K562 (cell line): ENCODE data around the gene BMP6. TPM values are rescaled to one million over a fixed set of nuclear protein-coding genes. Genes with fewer than 3 reads are reported as not detected.

Source experiments
- ATAC-seq: fragments of 200-7000 bp; cut with Tn5 transposase; 3 replicates; pipeline ENCODE4 v1.9.1; 2020; ENCODE audit warnings: moderate library complexity
- BruUV-seq: library from RNA; stranded (reverse); fragments of 400-500 nt; replicated peaks from 2 replicates; lab custom pipeline; 2021; lab: Mats Ljungman, UMichigan
- CTCF ChIA-PET: fragments of 300-600 bp; formaldehyde crosslinking; extraction: SDS; loops from one replicate; lab custom pipeline; 2021; ENCODE audit warnings: low intra/inter-chr PET ratio; lab: Yijun Ruan, JAX
- POLR2A ChIA-PET: fragments of 300-600, 350-650 bp; sonication (Branson Sonifier 250); formaldehyde crosslinking; extraction: SDS; loops from one replicate; lab custom pipeline; 2021; ENCODE audit warnings: antibody characterized with exemption, inconsistent platforms; lab: Yijun Ruan, JAX
- DNase-seq, 4 experiments: peaks; one replicate each; pipeline versions ENCODE4 v3.0.0 to v3.0.0-alpha.2; 2011 to 2018; ENCODE audit warnings: low spot score in 3 of 4, mixed read lengths in 3 of 4; ENCODE audit errors: extremely low read depth in 1 of 4
- FAIRE-seq: peaks from 2 replicates; lab custom pipeline; 2011; peaks lifted over from hg19 to GRCh38; lab: Jason Lieb, UNC
- H2AFZ ChIP-seq: 2 replicates; pipeline ENCODE4 v1.6.0; 2011; ENCODE audit warnings: low read depth, low read length, control low read depth, inconsistent platforms
- H3K27ac ChIP-seq: fragments of 200-600 bp; 3 replicates; pipeline ENCODE4 v1.8.0; 2011; ENCODE audit warnings: low read depth, mild to moderate bottlenecking, control low read depth, inconsistent platforms, low read length, moderate library complexity, mixed read lengths; ENCODE audit errors: extremely low read depth
- H3K27me3 ChIP-seq, 2 experiments: fragments of 300-600 bp in 1 of 2; 2 replicates in 1 of 2; 3 replicates in 1 of 2; pipeline versions ENCODE4 v1.6.0 to v1.8.0; 2011; ENCODE audit warnings: inconsistent platforms in 2 of 2, low read length in 2 of 2, mild to moderate bottlenecking in 1 of 2, mixed read lengths in 1 of 2, moderate library complexity in 1 of 2; ENCODE audit not compliant: control insufficient read depth in 2 of 2, insufficient read depth in 2 of 2
- H3K36me3 ChIP-seq: fragments of 300-600 bp; 3 replicates; pipeline ENCODE4 v1.8.0; 2011; ENCODE audit warnings: mild to moderate bottlenecking, low read length, inconsistent platforms; ENCODE audit not compliant: control insufficient read depth, insufficient read depth
- H3K4me1 ChIP-seq, 2 experiments: fragments of 200-600 bp in 1 of 2; replicated peaks in 1 of 2; 2 replicates in 1 of 2; 3 replicates in 1 of 2; pipeline versions ENCODE4 v1.5.1 to v1.8.0; 2011; ENCODE audit warnings: inconsistent platforms in 2 of 2, low read length in 2 of 2, mild to moderate bottlenecking in 1 of 2, mixed read lengths in 1 of 2, moderate library complexity in 1 of 2; ENCODE audit not compliant: control insufficient read depth in 2 of 2, insufficient read depth in 2 of 2
- H3K4me2 ChIP-seq: 2 replicates; pipeline ENCODE4 v1.6.1; 2011; ENCODE audit warnings: low read length, control low read depth, inconsistent platforms, mixed read lengths; ENCODE audit not compliant: insufficient read depth
- H3K4me3 ChIP-seq: fragments of 200-600 bp; sonication (generic), shearing (Covaris generic); 2 replicates; pipeline ENCODE4 v1.5.1; 2016; ENCODE audit warnings: control low read depth, inconsistent platforms
- H3K79me2 ChIP-seq: fragments of 200-600 bp; 3 replicates; pipeline ENCODE4 v1.8.0; 2011; ENCODE audit warnings: low read length, inconsistent platforms; ENCODE audit not compliant: control insufficient read depth, insufficient read depth
- H3K9ac ChIP-seq, 2 experiments: 2 replicates each; pipeline versions ENCODE4 v1.6.0 to v1.6.1; 2011; ENCODE audit warnings: low read depth in 2 of 2, low read length in 2 of 2, control low read depth in 1 of 2, inconsistent platforms in 1 of 2, mild to moderate bottlenecking in 1 of 2, mixed read lengths in 1 of 2; ENCODE audit not compliant: insufficient read depth in 1 of 2
- H3K9me1 ChIP-seq: one replicate; pipeline ENCODE4 v1.6.0; 2011; ENCODE audit warnings: inconsistent platforms, mild to moderate bottlenecking, low read length, moderate library complexity; ENCODE audit not compliant: control insufficient read depth, insufficient read depth
- H3K9me3 ChIP-seq: replicated peaks from 2 replicates; pipeline ENCODE4 v1.5.1; 2011; ENCODE audit warnings: low read depth, low read length, inconsistent platforms; ENCODE audit not compliant: control insufficient read depth, insufficient read depth
- H4K20me1 ChIP-seq: replicated peaks from 2 replicates; pipeline ENCODE4 v1.6.1; 2011; ENCODE audit warnings: low read length, inconsistent platforms, mixed read lengths; ENCODE audit not compliant: control insufficient read depth, insufficient read depth
- CBFA2T2 ChIP-seq: fragments of 450-650 bp; conservative IDR thresholded peaks from 2 replicates; pipeline ENCODE4 v1.6.1; 2017; ENCODE audit warnings: mild to moderate bottlenecking
- COPS2 ChIP-seq: fragments of 450-650 bp; conservative IDR thresholded peaks from 2 replicates; pipeline ENCODE4 v1.6.1; 2016; ENCODE audit warnings: mild to moderate bottlenecking, moderate library complexity
- EP300 ChIP-seq: IDR thresholded peaks from 2 replicates; pipeline ENCODE4 v1.6.1; 2012; ENCODE audit warnings: low read length, improper control_type of control experiment
- EP400 ChIP-seq: fragments of 450-650 bp; IDR thresholded peaks from 2 replicates; pipeline ENCODE4 v1.6.1; 2017; ENCODE audit warnings: antibody characterized with exemption, mild to moderate bottlenecking, moderate library complexity
- FOSL1 ChIP-seq: fragments of 200-800 bp; sonication (Bioruptor generic); conservative IDR thresholded peaks from 2 replicates; pipeline ENCODE4 v1.6.1; 2016; ENCODE audit warnings: missing genetic modification characterization, missing compliant biosample characterization
- GABPB2 ChIP-seq: fragments of 250-450 bp; sonication (Bioruptor Pico); conservative IDR thresholded peaks from 2 replicates; pipeline ENCODE4 v1.5.1; 2021; ENCODE audit warnings: mild to moderate bottlenecking
- GATA2 ChIP-seq: sonication (generic); formaldehyde crosslinking; IDR thresholded peaks from 2 replicates; pipeline ENCODE4 v1.4.0; 2020; ENCODE audit warnings: mild to moderate bottlenecking, missing genetic modification reagents
- KAT7 ChIP-seq: sonication (generic); formaldehyde crosslinking; IDR thresholded peaks from 2 replicates; pipeline ENCODE4 v1.8.0; 2022; ENCODE audit warnings: missing genetic modification reagents, mild to moderate bottlenecking, borderline replicate concordance
- MYNN ChIP-seq, 2 experiments: sonication (generic); formaldehyde crosslinking in 1 of 2; IDR thresholded peaks; 2 replicates each; pipeline versions ENCODE4 v1.5.0 to v1.6.1; 2016 to 2020; ENCODE audit warnings: antibody characterized with exemption in 1 of 2, missing genetic modification reagents in 1 of 2
- NEUROD1 ChIP-seq: fragments of 150-350 bp; IDR thresholded peaks from 2 replicates; pipeline ENCODE4 v1.6.1; 2014; ENCODE audit warnings: borderline replicate concordance, low read length, low read depth; ENCODE audit not compliant: partially characterized antibody
- NFIC ChIP-seq: fragments of 450-650 bp; IDR thresholded peaks from 2 replicates; pipeline ENCODE4 v1.6.1; 2017; ENCODE audit warnings: mild to moderate bottlenecking, inconsistent platforms
- NR2C1 ChIP-seq, 2 experiments: fragments of 450-650 bp; IDR thresholded peaks; 2 replicates each; pipeline ENCODE4 v1.6.1; 2017; ENCODE audit warnings: mild to moderate bottlenecking in 2 of 2, antibody characterized with exemption in 1 of 2, inconsistent platforms in 1 of 2, missing compliant biosample characterization in 1 of 2, missing genetic modification characterization in 1 of 2
- NR4A1 ChIP-seq, 2 experiments: fragments of 250-450 bp in 1 of 2; fragments of 450-650 bp in 1 of 2; sonication (Bioruptor Pico) in 1 of 2; IDR thresholded peaks; 2 replicates each; pipeline versions ENCODE4 v1.4.0 to v1.6.1; 2016 to 2020; ENCODE audit warnings: mild to moderate bottlenecking in 2 of 2, missing compliant biosample characterization in 1 of 2, missing genetic modification characterization in 1 of 2, moderate library complexity in 1 of 2
- RERE ChIP-seq: sonication (generic); formaldehyde crosslinking; IDR thresholded peaks from 2 replicates; pipeline ENCODE4 v1.8.0; 2023; ENCODE audit warnings: missing genetic modification reagents, mild to moderate bottlenecking, borderline replicate concordance
- SRSF1 ChIP-seq: fragments of 200-400 bp; formaldehyde crosslinking; IDR thresholded peaks from 2 replicates; pipeline ENCODE4 v1.6.1; 2017; ENCODE audit warnings: mild to moderate bottlenecking, low read depth, low read length, moderate library complexity
- ZNF165 ChIP-seq: fragments of 250-450 bp; sonication (Bioruptor Pico); IDR thresholded peaks from 2 replicates; pipeline ENCODE4 v1.4.0; 2020; ENCODE audit warnings: borderline replicate concordance
- WGBS: fragments of 100-300 bp; shearing (Covaris generic); methylation state at CpG from one replicate; pipeline ENCODE4 v1.1.6; 2016; ENCODE audit warnings: low coverage, mixed read lengths; ENCODE audit not compliant: insufficient coverage; ENCODE audit errors: missing lambda C conversion rate; 5-methylcytosine and 5-hydroxymethylcytosine counted together
- in situ Hi-C: fragments of 300-500 bp; cut with MboI; formaldehyde crosslinking; loops from 4 replicates; pipeline ENCODE4 v1.15.0; 2018; ENCODE audit warnings: inconsistent platforms, mixed read lengths
- intact Hi-C: fragments of 100-400 bp; cut with micrococcal nuclease; formaldehyde crosslinking; loops from 2 replicates; pipeline ENCODE4 v1.14.2; 2022
- polyA plus RNA-seq, 8 experiments: library from polyadenylated mRNA; depleted of rRNA in 4 of 8; stranded (reverse) in 5 of 8; unstranded in 3 of 8; fragments of >200 nt; fragmentation: Nextera tagmentation in 2 of 8; fragmentation: Illumina TruSeq in 1 of 8; extraction: Ambion mirVana in 2 of 8; extraction: Trizol in 1 of 8; gene quantifications; 2 replicates each; pipeline versions ENCODE4 v1.2.1 to v1.2.3, GENCODE V29; 2011 to 2014; ENCODE audit warnings: inconsistent platforms in 1 of 8, missing spikeins in 1 of 8
- total RNA-seq, 7 experiments: library from RNA; depleted of rRNA in 6 of 7; stranded (reverse); fragments of >200 nt in 6 of 7; fragmentation: Illumina TruSeq in 2 of 7; extraction: Trizol in 2 of 7; gene quantifications; 2 replicates each; pipeline versions ENCODE4 v1.2.1 to v1.2.3, GENCODE V29; 2011 to 2021; ENCODE audit warnings: low replicate concordance in 1 of 7

BMP6 gene
- total and polyA plus RNA-seq, 9 of the 15 experiments (the other 6 are each of a cell fraction or from before 2014, with no cell fraction given): 0.01 to 0.13 (median 0.06) TPM; not detected in 3

DNA sequence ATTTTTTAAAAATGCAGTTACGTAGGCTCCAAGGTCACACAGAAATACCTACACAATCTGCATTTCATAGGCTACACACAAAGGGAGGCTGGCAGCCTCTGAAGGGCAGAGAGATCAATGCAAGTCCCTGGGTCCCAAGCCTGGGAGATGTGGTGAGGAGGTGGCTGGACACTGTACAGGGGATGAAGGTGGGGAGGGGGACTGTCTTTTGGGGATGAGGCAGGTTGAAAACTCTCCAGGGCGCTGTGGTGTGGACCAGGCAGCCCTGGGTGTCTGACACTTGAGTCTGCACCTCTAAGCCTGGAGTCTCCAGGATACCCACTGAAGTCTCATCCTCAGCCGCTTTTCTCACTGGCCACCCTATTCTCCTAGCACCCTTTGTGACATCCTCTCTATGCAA, 160.2 kb downstream of the BMP6 start:
- Histone ChIP-seq H3K4me1 (no peaks in the 10 kb centered on the region), H3K9ac (no peak overlapping the region), H3K79me2 (no peaks in the 10 kb centered on the region), H4K20me1 (no peaks in the 10 kb centered on the region), H3K36me3 (peaks cover 98% of the 10 kb centered on the region), H3K9me3 (no peaks in the 10 kb centered on the region), H3K4me3 (no peak overlapping the region)
- WGBS: 97% methylated on average over 3 of the region's 3 CpGs
- FAIRE-seq: no peak
- no TSS peak for BruUV-seq
- in situ Hi-C loops: no loop called here
- POLR2A ChIA-PET: no interaction called here
- TF ChIP-seq FOSL1 (tag): no peak
- no peak for TF ChIP-seq EP300
- no peak for TF ChIP-seq NFIC
- no peak for TF ChIP-seq CBFA2T2
- TF ChIP-seq ZNF165 (CRISPR knock-in tag): no peak
- no peak for TF ChIP-seq EP400
- TF ChIP-seq MYNN (IDR thresholded peaks at IDR 0.05): no peak
- TF ChIP-seq MYNN (CRISPR knock-in tag; IDR thresholded peaks at IDR 0.05): no peak
- no peak for TF ChIP-seq RERE (CRISPR knock-in tag)
- no peak for TF ChIP-seq KAT7 (CRISPR knock-in tag)
- no peak for TF ChIP-seq COPS2
- no peak for TF ChIP-seq NR2C1 (IDR thresholded peaks at IDR 0.05)
- TF ChIP-seq NR2C1 (tag; IDR thresholded peaks at IDR 0.05): no peak
- TF ChIP-seq SRSF1: no peak
- no peak for TF ChIP-seq NR4A1 (CRISPR knock-in tag; IDR thresholded peaks at IDR 0.05)
- TF ChIP-seq NR4A1 (tag; IDR thresholded peaks at IDR 0.05): no peak
- TF ChIP-seq GABPB2 (CRISPR knock-in tag): no peak
- TF ChIP-seq NEUROD1: no peak
- TF ChIP-seq GATA2: no peak
- TF ChIP-seq, all 486 proteins: peak for 0
- DNase-seq: no peak
- H3K27me3 ChIP-seq: no peaks in the 10 kb centered on the region
- H3K4me2 ChIP-seq: no peak overlapping the region
- no peak overlapping the region for H3K27ac ChIP-seq
- H2AFZ ChIP-seq: no peak overlapping the region
- CTCF ChIA-PET: no interaction called here
- H3K9me1 ChIP-seq: peaks cover 3% of the 10 kb centered on the region
- no peak for ATAC-seq
- intact Hi-C loops: no loop called here
